Small intestine (tissue), 7 donors: ENCODE data around the gene INHBA. TPM values are rescaled to one million over a fixed set of nuclear protein-coding genes. Genes with fewer than 3 reads are reported as not detected.

Experiments used
- DNase-seq, 2 donors: peaks; one replicate each; pipeline versions ENCODE4 v3.0.0 to v3.0.0-alpha.2; 2013
- FAIRE-seq: peaks from 2 replicates; lab custom pipeline; 2012; peaks lifted over from hg19 to GRCh38; lab: Jason Lieb, UNC
- H3K27ac ChIP-seq, 3 donors: one replicate each; pipeline ENCODE4 v1.5.1; 2013; ENCODE audit warnings: low read length in 2 of 3, mild to moderate bottlenecking in 2 of 3, control low read depth in 1 of 3, inconsistent platforms in 1 of 3, low read depth in 1 of 3, moderate library complexity in 1 of 3
- H3K27me3 ChIP-seq, 3 donors: one replicate each; pipeline ENCODE4 v1.6.1; 2013; ENCODE audit warnings: low read length in 3 of 3, inconsistent platforms in 1 of 3; ENCODE audit not compliant: control insufficient read depth in 3 of 3, insufficient read depth in 3 of 3
- H3K36me3 ChIP-seq, 3 donors: one replicate each; pipeline ENCODE4 v1.6.1; 2013; ENCODE audit warnings: low read length in 3 of 3, inconsistent platforms in 1 of 3, low read depth in 1 of 3, mild to moderate bottlenecking in 1 of 3, moderate library complexity in 1 of 3; ENCODE audit not compliant: control insufficient read depth in 3 of 3, insufficient read depth in 2 of 3
- H3K4me1 ChIP-seq, 3 donors: one replicate each; pipeline ENCODE4 v1.6.1; 2013; ENCODE audit warnings: low read length in 2 of 3, inconsistent platforms in 1 of 3, low read depth in 1 of 3, mild to moderate bottlenecking in 1 of 3, moderate library complexity in 1 of 3; ENCODE audit not compliant: control insufficient read depth in 3 of 3, insufficient read depth in 2 of 3
- H3K4me3 ChIP-seq, 3 donors: one replicate each; pipeline ENCODE4 v1.5.1; 2013; ENCODE audit warnings: low read length in 3 of 3, control low read depth in 1 of 3, inconsistent platforms in 1 of 3, low read depth in 1 of 3, mild to moderate bottlenecking in 1 of 3, moderate library complexity in 1 of 3
- H3K9me3 ChIP-seq, 2 donors: one replicate each; pipeline ENCODE4 v1.6.1; 2013; ENCODE audit warnings: low read depth in 1 of 2, low read length in 1 of 2; ENCODE audit not compliant: control insufficient read depth in 2 of 2, insufficient read depth in 1 of 2
- WGBS, 3 donors: extraction: QIAGEN DNeasy Blood & Tissue Kit; methylation state at CpG; one replicate each; pipeline ENCODE4 v1.1.7; 2013; 5-methylcytosine and 5-hydroxymethylcytosine counted together
- polyA plus RNA-seq, 4 donors: library from polyadenylated mRNA; stranded (reverse) in 3 of 4; unstranded in 1 of 4; fragments of 200-250 nt in 3 of 4; fragments of 120-200 nt in 1 of 4; gene quantifications; one replicate each; pipeline versions ENCODE4 v1.2.1 to v1.2.3, GENCODE V29; 2013
- donor health status: healthy with polysubstance abuse.
- donor health status: control.
- donor health status: control.
- donor health status: Bipolar disorder and iron deficiency.
- donor health status: healthy.

Gene INHBA
- polyA plus RNA-seq, 4 donors, result 0.27 to 1.2 (median 0.63) TPM; not detected in 1

DNA sequence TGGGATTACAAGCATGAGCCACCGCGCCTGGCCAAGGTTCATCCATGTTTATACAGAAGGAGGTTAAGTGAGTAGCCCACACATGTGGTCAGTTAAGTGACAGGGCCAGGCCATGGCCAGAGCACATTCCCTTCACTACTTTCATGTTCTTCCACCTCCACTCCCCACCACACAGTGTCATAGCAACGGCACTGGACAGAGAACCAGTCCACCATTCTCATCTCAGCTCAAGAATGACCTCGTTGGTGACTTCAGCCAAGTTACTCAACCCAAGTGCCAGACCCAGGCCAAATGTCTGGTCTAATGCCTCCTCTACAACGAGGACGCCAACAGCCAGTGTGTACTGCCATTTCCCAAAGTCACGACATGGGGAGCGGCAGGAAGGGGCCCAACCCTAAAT, 62.4 kb downstream of the INHBA start:
- FAIRE-seq, result no peak
- H3K36me3 ChIP-seq, result no peaks in the 10 kb centered on the region
- 77 to 82% (median 81%) methylated on average over 8 of the region's 8 CpGs for WGBS, 3 donors
- DNase-seq, result no peak
- H3K4me3 ChIP-seq, result no peak overlapping the region
- no peaks in the 10 kb centered on the region for H3K27me3 ChIP-seq
- no peak overlapping the region for H3K27ac ChIP-seq
- no peaks in the 10 kb centered on the region for H3K4me1 ChIP-seq
- H3K9me3 ChIP-seq, result no peaks in the 10 kb centered on the region

DNA sequence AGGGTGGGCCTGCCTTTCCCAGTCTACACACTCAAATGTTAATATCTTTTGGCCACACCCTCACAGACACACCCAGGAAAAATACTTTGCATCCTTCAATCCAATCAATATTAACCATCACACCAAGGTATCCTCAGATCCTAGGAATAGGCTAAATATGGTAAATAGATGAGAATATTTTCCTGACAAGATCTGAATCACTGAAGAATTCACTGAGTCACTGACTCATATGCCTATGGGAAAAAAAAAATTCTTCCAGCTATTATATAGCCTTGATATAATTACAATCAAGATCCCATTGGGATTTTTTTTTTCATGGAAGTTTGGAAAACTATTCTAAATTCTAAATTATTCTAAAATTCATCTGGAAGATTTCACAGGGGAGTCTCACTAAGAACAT, 65.8 kb downstream of the INHBA start:
- no peak overlapping the region for H3K4me3 ChIP-seq
- DNase-seq, result no peak
- no peaks in the 10 kb centered on the region for H3K36me3 ChIP-seq
- no peaks in the 10 kb centered on the region for H3K27me3 ChIP-seq
- H3K9me3 ChIP-seq, result no peaks in the 10 kb centered on the region
- H3K27ac ChIP-seq, result no peak overlapping the region
- FAIRE-seq, result no peak
- H3K4me1 ChIP-seq, result no peaks in the 10 kb centered on the region
